ENCODE data around the gene GPC1. TPM values are rescaled to one million over a fixed set of nuclear protein-coding genes. Genes with fewer than 3 reads are reported as not detected.

Gene GPC1
- total RNA-seq, 2 donors from 2014 or later: 1.5 to 1.7 TPM

- peaks cover 7% of the 10 kb centered on the region for H3K36me3 Mint-ChIP-seq (ENCODE audit: low read depth)
Observed at GRCh38 chr2:240511351-240512108, 76.1 kb downstream of the GPC1 start.

GRCh38 chr2:240512109-240512485, 76.6 kb downstream of the GPC1 start:
- DNase-seq (no peak), ATAC-seq (no peak)
- no peak overlapping the region for H3K27ac Mint-ChIP-seq
- peaks cover 7% of the 10 kb centered on the region for H3K36me3 Mint-ChIP-seq (ENCODE audit: low read depth)
- H3K9me3 ChIP-seq (ENCODE audit: control insufficient read depth, low read length, poor library complexity, severe bottlenecking): no peaks in the 10 kb centered on the region
- no peaks in the 10 kb centered on the region for H3K27me3 Mint-ChIP-seq
- H3K4me3 Mint-ChIP-seq: no peak overlapping the region
- H3K4me1 Mint-ChIP-seq: peaks cover 8% of the 10 kb centered on the region

More at GRCh38 chr2:240511351-240512108, 76.1 kb downstream of the GPC1 start:
- H3K4me1 Mint-ChIP-seq: peaks cover 8% of the 10 kb centered on the region
- no peaks in the 10 kb centered on the region for H3K27me3 Mint-ChIP-seq
- no peak overlapping the region for H3K4me3 Mint-ChIP-seq
- no peak for DNase-seq
- no peaks in the 10 kb centered on the region for H3K9me3 ChIP-seq (ENCODE audit: control insufficient read depth, low read length, poor library complexity, severe bottlenecking)
- no peak for ATAC-seq
- no peak overlapping the region for H3K27ac Mint-ChIP-seq

- Mint-ChIP-seq H3K27ac (peak overlapping the region; percentile 80), H3K4me1 (peaks cover 8% of the 10 kb centered on the region)
- DNase-seq: no peak
Observed at GRCh38 chr2:240512666-240513535, 77.4 kb downstream of the GPC1 start.

GRCh38 chr2:240513549-240514287, 78.3 kb downstream of the GPC1 start:
- H3K9me3 ChIP-seq (ENCODE audit: control insufficient read depth, low read length, poor library complexity, severe bottlenecking): no peaks in the 10 kb centered on the region
- peak; percentile 71 to 82 (median 74) for DNase-seq
- ATAC-seq: peak; percentile 99
- Mint-ChIP-seq H3K27ac (peak overlapping the region; percentile 80), H3K4me3 (no peak overlapping the region), H3K27me3 (no peaks in the 10 kb centered on the region), H3K36me3 (ENCODE audit: low read depth) (peaks cover 3% of the 10 kb centered on the region), H3K4me1 (peaks cover 7% of the 10 kb centered on the region)

More at GRCh38 chr2:240512666-240513535, 77.4 kb downstream of the GPC1 start:
- no peak overlapping the region for H3K4me3 Mint-ChIP-seq
- no peaks in the 10 kb centered on the region for H3K27me3 Mint-ChIP-seq
- peaks cover 7% of the 10 kb centered on the region for H3K36me3 Mint-ChIP-seq (ENCODE audit: low read depth)
- no peaks in the 10 kb centered on the region for H3K9me3 ChIP-seq (ENCODE audit: control insufficient read depth, low read length, poor library complexity, severe bottlenecking)
- ATAC-seq: no peak

GRCh38 chr2:240514631-240515030, 79.2 kb downstream of the GPC1 start:
- Mint-ChIP-seq H3K4me3 (no peak overlapping the region), H3K4me1 (peaks cover 5% of the 10 kb centered on the region), H3K27ac (peak overlapping the region; percentile 80), H3K36me3 (ENCODE audit: low read depth) (no peaks in the 10 kb centered on the region), H3K27me3 (no peaks in the 10 kb centered on the region)
- DNase-seq (no peak), ATAC-seq (no peak)
- H3K9me3 ChIP-seq (ENCODE audit: control insufficient read depth, low read length, poor library complexity, severe bottlenecking): no peaks in the 10 kb centered on the region

- H3K4me1 Mint-ChIP-seq: peaks cover 10% of the 10 kb centered on the region
- DNase-seq: no peak
- ATAC-seq: no peak
- no peaks in the 10 kb centered on the region for H3K36me3 Mint-ChIP-seq (ENCODE audit: low read depth)
- no peaks in the 10 kb centered on the region for H3K27me3 Mint-ChIP-seq
- no peaks in the 10 kb centered on the region for H3K9me3 ChIP-seq (ENCODE audit: control insufficient read depth, low read length, poor library complexity, severe bottlenecking)
- no peak overlapping the region for H3K27ac Mint-ChIP-seq
- H3K4me3 Mint-ChIP-seq: no peak overlapping the region
Observed at GRCh38 chr2:240517342-240517741, 81.9 kb downstream of the GPC1 start.

Other genes starting within 250 kb of the GPC1 start
- 10 to 100 TPM; 34.6 to 42.6 TPM for gene ANKMY1, start 122.3 kb downstream of the GPC1 start, total RNA-seq
- gene DUSP28, start 124.7 kb downstream of the GPC1 start, total RNA-seq: 10 to 100 TPM; 12.5 to 12.8 TPM
- gene RNPEPL1, start 132.8 kb downstream of the GPC1 start, total RNA-seq: 100 to 1,000 TPM; 111 to 130 TPM
- 10 to 100 TPM; 64.2 to 82.9 TPM for gene CAPN10, start 151.1 kb downstream of the GPC1 start, total RNA-seq
- gene GPR35, start 189.8 kb downstream of the GPC1 start, total RNA-seq: 10 to 100 TPM in 1 of 2 donors, 1 to 10 TPM in 1; 5.4 to 14.4 TPM
- not detected for gene AQP12B, start 247.2 kb downstream of the GPC1 start, total RNA-seq

Measured in T-helper 17 cell (primary cell).